Prostate gland (tissue), 2 donors: ENCODE results near the gene LTBP2.

Experiments
- POLR2A ChIP-seq: fragments of 450-650 bp; IDR thresholded peaks from one replicate; pipeline ENCODE4 v1.6.1; 2016; ENCODE audit warnings: antibody characterized with exemption, mild to moderate bottlenecking
- POLR2AphosphoS5 ChIP-seq: sonication (generic); formaldehyde crosslinking; IDR thresholded peaks from one replicate; pipeline ENCODE4 v1.6.1; 2017; ENCODE audit warnings: antibody characterized with exemption
- TF ChIP-seq, protein P1 (sequence below), 4 experiments: fragments of 200-600 bp in 2 of 4; fragments of 450-650 bp in 2 of 4; sonication (generic) in 2 of 4; IDR thresholded peaks; 1 replicate in 3 of 4; 2 replicates in 1 of 4; pipeline ENCODE4 v1.5.1; 2016 to 2019; ENCODE audit warnings: antibody characterized with exemption in 4 of 4, mild to moderate bottlenecking in 2 of 4, moderate library complexity in 2 of 4

GRCh38 chr14:74554742-74555362, 57.2 kb downstream of the LTBP2 start:
- TF ChIP-seq, protein P1, sequence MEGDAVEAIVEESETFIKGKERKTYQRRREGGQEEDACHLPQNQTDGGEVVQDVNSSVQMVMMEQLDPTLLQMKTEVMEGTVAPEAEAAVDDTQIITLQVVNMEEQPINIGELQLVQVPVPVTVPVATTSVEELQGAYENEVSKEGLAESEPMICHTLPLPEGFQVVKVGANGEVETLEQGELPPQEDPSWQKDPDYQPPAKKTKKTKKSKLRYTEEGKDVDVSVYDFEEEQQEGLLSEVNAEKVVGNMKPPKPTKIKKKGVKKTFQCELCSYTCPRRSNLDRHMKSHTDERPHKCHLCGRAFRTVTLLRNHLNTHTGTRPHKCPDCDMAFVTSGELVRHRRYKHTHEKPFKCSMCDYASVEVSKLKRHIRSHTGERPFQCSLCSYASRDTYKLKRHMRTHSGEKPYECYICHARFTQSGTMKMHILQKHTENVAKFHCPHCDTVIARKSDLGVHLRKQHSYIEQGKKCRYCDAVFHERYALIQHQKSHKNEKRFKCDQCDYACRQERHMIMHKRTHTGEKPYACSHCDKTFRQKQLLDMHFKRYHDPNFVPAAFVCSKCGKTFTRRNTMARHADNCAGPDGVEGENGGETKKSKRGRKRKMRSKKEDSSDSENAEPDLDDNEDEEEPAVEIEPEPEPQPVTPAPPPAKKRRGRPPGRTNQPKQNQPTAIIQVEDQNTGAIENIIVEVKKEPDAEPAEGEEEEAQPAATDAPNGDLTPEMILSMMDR (IDR thresholded peaks at IDR 0.05) = no peak
- TF ChIP-seq POLR2AphosphoS5 = no peak
- TF ChIP-seq POLR2A = no peak
